GM12865 (cell line): Measurements from ENCODE around the gene TRIM34.
A peak's percentile ranks its signal among the peaks of the same experiment; 100 is the strongest.

Experiments used
- DNase-seq: peaks from one replicate; pipeline ENCODE4 v3.0.0; 2010; ENCODE audit warnings: low read depth
- H3K4me3 ChIP-seq: 2 replicates; pipeline ENCODE4 v1.5.1; 2011; ENCODE audit warnings: mild to moderate bottlenecking, low read depth, low read length, control low read depth
- CTCF ChIP-seq: IDR thresholded peaks from 2 replicates; pipeline ENCODE4 v1.5.1; 2011; ENCODE audit warnings: low read length, control low read depth, low read depth, inconsistent platforms; ENCODE audit not compliant: insufficient read depth; ENCODE audit errors: missing control alignments

TRIM34 gene

GRCh38 chr11:5620651-5621521 is 3.9 kb upstream of the TRIM34 start:
- no peak for DNase-seq
- H3K4me3 ChIP-seq: no peak overlapping the region
- TF ChIP-seq CTCF: no peak

GRCh38 chr11:5621580-5621979 is 3.2 kb upstream of the TRIM34 start:
- TF ChIP-seq CTCF: no peak
- H3K4me3 ChIP-seq: no peak overlapping the region
- DNase-seq: no peak

GRCh38 chr11:5622802-5623201 is 2.0 kb upstream of the TRIM34 start:
- no peak overlapping the region for H3K4me3 ChIP-seq
- DNase-seq: no peak
- TF ChIP-seq CTCF: no peak

GRCh38 chr11:5625281-5625680 is 480 bp downstream of the TRIM34 start:
- DNase-seq: peak; percentile 23
- H3K4me3 ChIP-seq: peak overlapping the region; percentile 55
- no peak for TF ChIP-seq CTCF

- no peak for TF ChIP-seq CTCF
- H3K4me3 ChIP-seq: no peak overlapping the region
Observed at GRCh38 chr11:5626196-5626595, 1.4 kb downstream of the TRIM34 start.

GRCh38 chr11:5631417-5631816 is 6.6 kb downstream of the TRIM34 start:
- DNase-seq: peak; percentile 9
- H3K4me3 ChIP-seq: peak overlapping the region; percentile 30
- TF ChIP-seq CTCF: no peak

More at GRCh38 chr11:5626196-5626595, 1.4 kb downstream of the TRIM34 start:
- DNase-seq: no peak

- peak overlapping the region; percentile 30 for H3K4me3 ChIP-seq
Observed at GRCh38 chr11:5631969-5632635, 7.3 kb downstream of the TRIM34 start.

More at GRCh38 chr11:5631969-5632635, 7.3 kb downstream of the TRIM34 start:
- TF ChIP-seq CTCF: no peak
- peak; percentile 85 for DNase-seq
